GM12801 (cell line): ENCODE measurements around the gene MTMR8.

Source experiments
- TF ChIP-seq, protein P1 (sequence below): IDR thresholded peaks from one replicate; pipeline ENCODE4 v1.5.1; 2011; ENCODE audit warnings: control low read depth; ENCODE audit not compliant: insufficient read length; ENCODE audit errors: extremely low read depth

Gene MTMR8

DNA sequence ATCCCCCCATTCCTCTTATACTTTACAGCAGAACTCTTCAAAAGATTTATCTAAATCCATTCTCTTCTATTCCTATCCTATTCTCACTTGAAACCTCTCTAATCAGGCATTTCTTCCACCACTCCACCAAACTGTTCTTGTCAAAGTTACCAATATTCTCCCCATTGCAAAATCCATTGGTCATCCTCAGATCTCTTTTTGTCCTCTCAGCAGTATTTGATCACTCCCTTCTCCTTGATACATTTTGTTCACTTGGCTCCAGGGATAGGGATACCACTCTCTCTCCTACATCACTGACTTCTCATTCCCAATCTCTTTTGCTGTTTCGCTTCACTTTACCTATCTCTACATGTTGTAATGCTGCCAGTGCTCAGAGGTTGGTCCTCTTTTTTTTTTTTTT lies 2.8 kb upstream of the MTMR8 start:
- TF ChIP-seq, protein P1, sequence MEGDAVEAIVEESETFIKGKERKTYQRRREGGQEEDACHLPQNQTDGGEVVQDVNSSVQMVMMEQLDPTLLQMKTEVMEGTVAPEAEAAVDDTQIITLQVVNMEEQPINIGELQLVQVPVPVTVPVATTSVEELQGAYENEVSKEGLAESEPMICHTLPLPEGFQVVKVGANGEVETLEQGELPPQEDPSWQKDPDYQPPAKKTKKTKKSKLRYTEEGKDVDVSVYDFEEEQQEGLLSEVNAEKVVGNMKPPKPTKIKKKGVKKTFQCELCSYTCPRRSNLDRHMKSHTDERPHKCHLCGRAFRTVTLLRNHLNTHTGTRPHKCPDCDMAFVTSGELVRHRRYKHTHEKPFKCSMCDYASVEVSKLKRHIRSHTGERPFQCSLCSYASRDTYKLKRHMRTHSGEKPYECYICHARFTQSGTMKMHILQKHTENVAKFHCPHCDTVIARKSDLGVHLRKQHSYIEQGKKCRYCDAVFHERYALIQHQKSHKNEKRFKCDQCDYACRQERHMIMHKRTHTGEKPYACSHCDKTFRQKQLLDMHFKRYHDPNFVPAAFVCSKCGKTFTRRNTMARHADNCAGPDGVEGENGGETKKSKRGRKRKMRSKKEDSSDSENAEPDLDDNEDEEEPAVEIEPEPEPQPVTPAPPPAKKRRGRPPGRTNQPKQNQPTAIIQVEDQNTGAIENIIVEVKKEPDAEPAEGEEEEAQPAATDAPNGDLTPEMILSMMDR: no peak

DNA sequence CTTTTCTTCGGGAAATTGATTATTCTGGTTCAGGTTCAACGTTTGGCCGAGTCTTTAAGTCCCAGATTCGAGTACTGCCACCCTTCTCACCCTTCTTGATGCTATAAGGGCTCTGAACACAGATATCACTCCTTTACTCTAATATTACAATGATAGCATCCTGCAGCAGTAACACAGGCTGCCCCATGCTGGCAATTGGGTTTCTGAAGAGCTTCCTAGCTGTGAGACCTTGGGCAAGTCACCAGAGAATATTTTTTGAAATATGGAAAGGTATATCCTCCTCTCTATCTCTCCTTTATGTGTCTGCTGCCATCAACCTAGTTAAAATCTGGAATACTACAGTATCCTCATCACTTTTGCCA lies 297 bp upstream of the MTMR8 start:
- TF ChIP-seq, protein P1: no peak

DNA sequence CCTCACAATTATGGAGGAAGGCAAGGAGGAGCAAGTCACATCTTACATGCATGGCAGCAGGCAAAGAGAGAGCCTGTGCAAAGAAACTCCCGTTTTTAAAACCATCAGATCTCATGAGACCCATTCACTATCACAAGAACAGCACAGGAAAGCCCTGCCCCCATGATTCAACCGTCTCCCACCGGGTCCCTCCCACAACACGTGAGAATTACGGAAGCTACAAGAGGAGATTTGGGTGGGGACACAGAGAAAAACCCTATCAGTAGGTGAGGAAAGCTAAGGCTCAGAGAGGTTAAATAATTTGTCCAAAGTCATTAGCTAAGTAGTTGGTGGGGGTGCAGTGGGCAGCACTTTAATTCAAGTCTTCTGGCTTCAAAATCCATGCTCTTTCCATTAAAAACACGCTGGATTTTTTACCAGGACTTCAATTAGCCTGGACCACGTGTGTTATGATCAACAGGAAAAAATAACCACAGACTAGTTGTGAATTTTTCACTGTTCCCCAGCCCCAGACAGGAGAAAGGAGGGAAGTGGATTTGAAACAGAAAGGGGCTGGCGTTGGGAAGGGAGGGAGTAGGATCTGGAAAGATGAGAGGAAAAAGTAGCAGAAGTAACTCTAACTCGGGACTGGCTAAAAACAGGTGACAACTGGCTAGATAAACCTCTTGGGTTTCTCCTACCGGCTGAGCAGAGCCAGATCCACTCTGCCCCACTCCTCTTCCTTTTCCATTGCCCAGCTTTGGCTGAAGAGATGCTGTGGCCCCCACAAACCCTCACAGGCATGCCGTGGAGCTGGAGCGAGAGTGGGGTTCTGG lies 986 bp downstream of the MTMR8 start:
- TF ChIP-seq, protein P1: no peak

DNA sequence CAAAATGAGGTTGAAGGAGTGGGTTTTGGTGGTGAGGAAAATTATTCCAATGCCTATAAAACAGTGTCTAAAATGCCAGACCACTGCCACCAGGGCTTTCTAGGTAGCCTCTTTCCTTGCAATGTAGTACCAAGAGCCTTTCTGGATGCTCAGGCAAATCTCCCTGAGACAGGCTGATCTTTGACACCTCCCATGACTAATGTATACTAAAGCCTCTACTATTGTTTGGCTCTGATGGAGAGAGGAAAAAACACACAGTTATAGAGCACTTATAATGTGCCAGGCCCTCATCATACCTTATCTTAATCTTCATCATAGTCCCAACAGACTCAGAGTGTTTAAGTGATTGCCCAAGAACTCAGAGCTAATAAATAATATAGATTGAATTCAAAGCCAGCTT lies 5.8 kb downstream of the MTMR8 start:
- TF ChIP-seq, protein P1: no peak

DNA sequence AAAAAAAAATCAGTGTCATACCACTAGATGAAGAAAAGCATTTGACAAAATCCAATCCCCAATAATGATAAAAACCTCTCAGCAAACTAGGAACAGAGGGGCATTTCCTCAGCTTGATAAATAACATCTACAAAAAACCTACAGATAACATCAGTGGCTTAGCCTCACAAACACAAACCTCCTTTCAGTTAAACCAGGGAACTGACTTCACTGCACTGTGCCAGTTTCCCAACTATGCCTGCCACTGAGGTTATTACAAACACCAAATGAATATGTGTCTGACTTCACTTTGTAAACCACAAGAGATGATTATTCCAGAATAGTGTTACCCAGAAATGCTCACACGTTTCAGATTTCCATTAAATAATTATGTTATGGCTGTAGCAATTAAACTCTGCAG lies 15.3 kb downstream of the MTMR8 start:
- TF ChIP-seq, protein P1: no peak

DNA sequence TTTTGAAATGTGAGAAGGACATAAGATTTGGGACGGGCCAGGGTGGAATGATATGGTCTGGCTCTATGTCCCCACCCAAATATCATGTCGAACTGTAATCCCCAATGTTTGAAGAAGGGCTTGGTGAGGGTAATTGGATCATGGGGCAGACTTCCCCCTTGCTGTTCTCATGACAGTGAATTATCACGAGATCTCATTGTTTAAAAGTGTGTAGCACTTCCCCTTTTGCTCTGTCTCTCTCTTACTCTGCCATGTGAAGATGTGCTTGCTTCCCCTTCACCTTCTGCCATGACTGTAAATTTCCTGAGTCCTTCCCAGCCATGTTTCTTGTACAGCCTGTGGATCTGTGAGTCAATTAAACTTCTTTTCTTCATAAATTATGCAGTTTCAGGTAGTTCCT lies 17.5 kb downstream of the MTMR8 start:
- TF ChIP-seq, protein P1: no peak

DNA sequence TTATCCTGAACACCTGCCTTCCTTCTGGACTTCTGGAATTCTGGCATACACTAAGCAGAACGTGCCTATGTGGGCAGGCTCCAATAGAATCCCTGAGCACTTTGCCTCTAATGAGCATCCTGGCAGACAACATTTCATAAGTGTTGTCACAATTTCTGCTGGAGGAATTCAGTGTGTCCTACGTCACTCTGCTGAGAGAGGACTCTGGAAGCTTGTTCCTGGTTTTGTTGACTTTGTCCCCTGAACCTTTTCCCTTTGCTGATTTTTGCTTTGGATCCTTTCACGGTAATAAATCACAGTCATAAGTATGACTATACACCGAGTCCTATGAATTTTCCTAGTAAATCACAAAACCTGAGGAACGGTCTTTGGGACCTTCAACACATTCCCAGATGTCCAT lies 43.2 kb downstream of the MTMR8 start:
- TF ChIP-seq, protein P1: no peak
